Stimulated activated CD8-positive, alpha-beta memory T cell treated with anti-CD3 and anti-CD28 coated beads, Interleukin-4, amount 100 ng/mL, for 48 hours (primary cell): ENCODE measurements around the gene BSN.

Experiments used
- DNase-seq: peaks from one replicate; pipeline ENCODE4 v3.0.0-alpha.2; 2020

The BSN gene

DNA sequence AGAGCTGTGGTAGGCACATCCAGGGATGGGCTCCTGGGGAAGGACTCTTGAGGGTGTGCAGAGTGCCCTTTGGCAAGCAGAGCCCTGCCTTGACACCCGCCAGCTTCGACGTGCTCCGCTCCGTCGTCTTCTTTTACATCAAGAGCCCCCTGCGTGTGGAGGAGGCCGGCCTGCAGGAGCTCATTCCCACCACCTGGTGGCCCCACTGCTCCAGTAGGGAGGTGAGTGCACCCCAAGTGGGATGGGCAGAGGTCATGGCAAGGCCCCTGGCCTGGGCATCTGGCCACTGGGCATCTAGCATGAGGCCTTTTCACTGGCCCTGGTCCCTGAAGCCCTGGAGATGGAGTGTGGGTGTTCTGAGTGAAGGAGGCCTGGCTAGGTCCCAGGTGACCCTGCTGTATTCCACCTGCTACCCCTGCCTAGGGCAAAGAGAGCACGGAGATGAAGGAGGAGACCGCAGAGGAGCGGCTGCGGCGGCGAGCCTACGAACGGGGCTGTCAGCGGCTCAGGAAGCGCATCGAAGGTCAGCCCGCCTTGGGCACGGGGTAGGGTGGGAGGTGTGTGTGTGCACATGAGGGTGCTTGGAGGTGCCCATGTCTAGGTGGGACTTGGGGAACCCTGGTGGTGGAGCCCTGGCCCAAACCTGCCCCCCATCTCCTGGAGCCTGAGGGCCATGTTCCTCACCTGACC is 147.3 kb downstream of the BSN start:
- DNase-seq = no peak

DNA sequence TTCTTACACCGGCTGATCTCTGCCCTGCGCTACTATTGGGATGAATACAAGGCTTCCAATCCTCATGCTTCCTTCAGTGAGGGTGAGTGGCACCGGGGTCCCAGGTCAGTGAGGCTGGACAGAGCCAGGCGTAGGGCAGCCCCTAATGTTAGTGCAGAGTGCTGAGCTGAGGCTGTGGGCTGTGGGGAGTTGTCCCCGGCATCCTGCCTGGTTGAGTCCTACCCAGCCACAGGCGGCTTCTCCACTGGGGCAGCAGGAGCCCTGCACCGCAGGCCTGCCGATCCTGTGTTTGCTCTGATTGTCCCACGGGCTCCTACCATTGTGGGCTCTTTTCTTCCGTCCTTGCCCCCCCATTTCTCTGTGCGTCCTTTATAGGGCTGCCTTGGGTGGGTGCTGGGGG is 148.4 kb downstream of the BSN start:
- DNase-seq = no peak

DNA sequence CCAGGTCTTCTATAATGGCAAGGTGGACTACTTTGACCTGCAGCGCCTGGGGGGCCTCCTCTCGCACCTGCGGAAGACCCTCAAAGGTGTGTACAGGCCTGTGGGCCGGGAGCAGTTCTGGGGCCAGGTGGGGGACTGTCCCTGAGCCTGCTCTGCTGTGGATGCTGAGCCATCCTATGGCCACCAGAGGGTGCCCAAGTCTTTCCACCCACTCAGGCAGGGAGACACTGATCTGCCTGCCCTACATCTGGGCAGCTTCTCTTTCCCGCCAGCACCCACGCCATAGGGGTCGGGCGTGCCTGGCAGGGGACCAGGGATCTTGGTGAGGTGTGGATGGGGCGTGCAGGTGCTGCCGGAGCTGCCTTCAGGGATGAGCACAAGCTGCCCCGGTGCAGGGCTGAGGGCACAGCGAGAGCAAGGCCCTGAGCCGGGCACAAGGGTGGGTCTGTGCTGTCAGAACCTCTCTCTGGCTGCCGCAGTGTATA is 149.2 kb downstream of the BSN start:
- DNase-seq = peak; percentile 69

DNA sequence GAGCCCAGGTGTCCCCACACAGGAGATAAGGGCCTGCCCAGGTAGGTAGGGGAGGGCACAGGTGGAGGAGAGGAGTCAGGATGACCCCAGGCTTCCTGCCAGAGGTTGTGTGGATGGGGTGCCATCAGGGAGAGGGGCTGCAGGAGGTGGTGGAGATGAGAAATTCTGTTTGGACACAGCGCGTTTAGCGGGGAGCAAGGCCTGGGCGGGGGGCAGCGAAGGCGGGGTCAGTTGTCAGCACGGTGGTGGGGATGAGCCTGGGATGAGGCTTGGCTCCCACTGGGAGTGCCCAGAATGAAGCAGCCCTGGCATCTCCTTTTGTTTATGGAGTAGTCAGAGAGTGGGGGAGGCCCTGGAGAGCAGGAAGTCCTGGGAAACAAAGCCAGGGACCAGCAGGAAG is 149.7 kb downstream of the BSN start:
- DNase-seq = no peak

DNA sequence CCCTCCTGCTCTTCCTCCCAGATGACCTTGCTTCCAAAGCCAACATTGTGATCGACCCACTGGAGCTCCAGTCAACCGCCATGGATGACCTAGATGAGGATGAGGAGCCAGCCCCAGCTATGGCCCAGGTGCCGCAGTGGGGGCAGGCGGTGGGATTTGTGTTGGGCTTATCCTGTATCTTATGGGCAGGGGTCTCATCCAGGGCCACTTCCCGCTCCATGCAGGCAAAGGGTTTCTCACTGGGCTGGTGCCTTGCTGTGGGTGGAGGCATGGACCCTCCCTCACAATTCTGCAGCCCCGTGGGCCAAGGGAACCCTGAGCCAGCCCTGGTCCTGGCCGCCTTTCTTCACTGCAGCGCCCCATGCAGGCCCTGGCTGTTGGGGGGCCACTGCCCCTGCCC is 150.4 kb downstream of the BSN start:
- DNase-seq = no peak

DNA sequence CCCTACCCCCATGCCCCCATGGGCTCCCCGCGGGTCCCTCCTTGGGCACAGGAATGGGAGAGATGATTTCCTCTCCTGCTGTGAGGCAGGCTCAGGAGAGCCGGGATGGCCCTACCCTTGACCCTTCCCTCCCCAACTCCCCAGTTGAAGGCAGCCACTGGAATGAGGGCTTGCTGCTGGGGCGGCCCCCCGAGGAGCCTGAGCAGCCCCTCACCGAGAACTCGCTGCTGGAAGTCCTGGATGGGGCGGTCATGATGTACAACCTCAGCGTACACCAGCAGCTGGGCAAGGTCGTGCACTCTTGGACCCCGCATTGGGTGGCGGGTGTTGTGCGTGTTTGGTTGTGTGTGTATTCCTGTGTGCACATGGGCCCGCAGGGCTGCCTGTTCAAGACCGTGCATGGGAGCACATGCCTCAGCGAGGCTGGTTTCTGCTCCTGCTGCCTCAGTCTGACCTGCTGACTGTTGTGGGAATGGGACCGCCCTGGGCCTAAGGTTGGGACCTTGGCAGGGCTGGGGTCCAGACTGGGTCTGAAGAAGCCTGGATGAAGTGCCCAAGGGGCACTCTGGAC is 151.2 kb downstream of the BSN start:
- no peak for DNase-seq

DNA sequence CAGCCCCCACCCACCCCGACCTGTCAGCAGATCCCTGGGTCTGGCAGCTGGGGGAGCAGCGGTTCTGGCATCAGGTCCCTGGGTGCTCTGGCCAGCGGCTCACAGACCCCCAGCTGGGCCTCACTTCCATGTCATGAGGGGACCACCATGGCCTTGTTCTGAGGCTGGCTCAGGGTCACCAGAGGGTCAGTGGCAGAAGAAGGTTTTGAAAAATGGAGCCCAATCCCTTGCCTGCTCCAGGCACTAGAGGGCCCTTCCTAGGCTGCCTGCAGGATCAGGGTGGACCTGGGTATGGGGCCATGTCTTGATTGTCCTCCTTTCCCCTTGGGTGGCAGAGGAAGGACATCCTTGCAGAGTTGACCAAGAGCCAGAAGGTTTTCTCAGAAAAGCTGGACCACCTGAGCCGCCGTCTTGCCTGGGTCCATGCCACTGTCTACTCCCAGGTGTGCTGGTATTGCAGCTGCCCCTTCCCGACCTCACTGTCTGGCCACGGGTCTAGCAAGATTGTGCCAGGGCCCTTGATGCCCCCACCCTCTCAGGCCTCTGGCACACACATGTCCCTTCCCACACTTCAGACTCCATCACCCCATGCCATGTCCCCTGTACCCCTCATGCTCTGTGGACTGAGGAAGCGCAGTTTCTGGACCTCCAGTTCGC is 152.3 kb downstream of the BSN start:
- DNase-seq = no peak

DNA sequence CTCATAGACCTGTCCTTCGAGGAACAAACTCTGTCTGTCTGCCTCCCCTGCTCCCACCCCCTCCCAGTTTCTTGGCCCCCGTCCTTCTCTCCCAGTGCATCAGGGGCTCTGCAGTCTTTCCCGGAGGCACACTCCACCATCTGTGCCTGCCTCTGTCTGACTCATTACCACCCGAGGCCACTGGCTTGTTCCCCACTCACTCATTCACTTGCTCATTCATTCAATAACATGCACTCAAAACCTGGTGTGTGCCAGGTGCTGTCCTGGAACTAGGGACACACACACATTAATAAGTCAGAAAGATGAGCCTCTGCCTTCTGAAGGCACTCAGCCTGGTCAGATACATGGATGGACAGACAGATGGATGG is 152.8 kb downstream of the BSN start:
- no peak for DNase-seq

DNA sequence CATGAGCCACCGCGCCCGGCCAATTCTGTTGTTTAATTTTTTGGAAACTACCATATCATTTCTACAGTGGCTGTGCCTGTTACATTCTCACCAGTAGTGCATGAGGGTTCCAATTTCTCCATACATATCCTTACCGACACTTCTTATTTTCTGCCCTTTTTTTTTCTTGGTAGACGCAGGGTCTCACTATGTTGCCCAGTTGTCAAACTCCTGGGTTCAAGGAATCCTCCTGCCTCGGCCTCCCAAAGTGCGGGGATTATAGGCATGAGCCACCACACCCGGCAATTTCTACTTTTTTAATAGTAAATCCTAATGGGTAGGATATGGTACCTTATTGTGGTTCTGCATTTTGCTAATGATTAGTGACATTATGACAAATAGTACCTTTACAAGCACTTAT is 155.6 kb downstream of the BSN start:
- DNase-seq = no peak

DNA sequence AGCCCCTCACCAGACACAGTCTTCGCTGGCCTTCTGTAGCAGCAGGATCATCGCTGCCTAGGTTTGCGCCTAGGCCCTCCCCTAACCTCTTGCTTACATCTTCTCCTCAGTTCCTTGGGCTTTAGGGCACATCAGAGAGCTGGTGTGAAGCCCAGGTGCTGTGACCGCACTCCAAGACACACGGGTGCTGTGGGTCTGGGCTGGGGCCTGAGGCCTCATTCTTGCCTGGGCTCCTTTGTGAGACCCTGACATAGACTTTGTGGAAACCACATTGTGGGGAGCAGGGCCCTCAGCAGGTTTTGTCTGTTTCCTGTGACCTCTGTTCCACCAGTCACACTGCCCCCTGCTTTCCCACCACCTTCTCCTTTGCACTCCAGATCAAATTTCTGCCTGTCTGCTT is 157.2 kb downstream of the BSN start:
- no peak for DNase-seq

DNA sequence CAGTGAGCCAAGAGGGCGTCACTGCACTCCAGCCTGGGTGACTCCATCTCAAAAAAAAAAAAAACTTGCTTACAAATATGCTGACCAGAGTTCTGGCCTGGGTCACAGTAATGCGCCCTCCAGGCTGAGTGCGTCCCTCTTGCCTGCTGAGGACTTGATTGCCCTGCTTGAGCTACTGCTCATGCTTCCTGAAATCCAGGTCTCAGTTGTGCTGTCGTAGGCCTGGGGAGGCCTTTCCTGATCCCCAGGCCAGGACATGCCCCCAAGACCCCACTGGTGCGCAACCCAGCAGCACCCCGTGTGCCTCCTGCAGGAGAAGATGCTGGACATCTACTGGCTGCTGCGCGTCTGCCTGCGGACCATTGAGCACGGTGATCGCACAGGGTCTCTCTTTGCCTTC is 157.9 kb downstream of the BSN start:
- no peak for DNase-seq

DNA sequence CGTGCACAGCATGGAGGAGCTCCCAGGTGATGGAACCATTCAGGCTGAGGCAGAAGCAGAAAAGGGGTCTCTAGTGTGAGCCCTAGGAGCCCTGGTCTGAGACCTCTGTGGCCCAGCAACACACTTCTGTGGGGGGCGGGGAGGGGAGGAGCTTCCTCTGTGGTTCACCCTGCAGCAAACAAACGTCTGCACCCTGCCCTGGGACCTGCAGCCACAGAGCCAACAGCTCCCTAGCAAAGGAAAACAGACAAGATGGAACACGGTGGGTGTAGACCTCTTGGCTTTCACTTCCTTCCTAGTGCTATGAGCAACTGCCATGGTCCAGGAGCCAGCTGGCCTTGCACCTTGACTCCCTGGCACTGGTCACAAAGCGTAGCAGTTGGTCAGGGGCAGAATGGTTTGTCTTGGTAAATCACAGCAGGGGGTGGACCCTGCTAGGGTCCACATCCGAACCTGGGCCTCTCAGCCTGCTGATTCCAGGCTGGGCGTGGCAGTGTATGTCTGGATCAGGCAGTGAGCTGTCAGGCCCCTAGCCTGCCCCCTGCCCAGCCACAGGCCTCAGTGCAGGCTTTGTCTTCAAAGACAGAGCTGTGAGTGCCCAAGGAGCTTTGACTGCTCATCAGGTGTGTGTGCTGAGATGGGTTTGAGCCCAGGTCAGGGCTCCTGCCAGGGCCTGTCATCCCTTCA is 158.5 kb downstream of the BSN start:
- no peak for DNase-seq

DNA sequence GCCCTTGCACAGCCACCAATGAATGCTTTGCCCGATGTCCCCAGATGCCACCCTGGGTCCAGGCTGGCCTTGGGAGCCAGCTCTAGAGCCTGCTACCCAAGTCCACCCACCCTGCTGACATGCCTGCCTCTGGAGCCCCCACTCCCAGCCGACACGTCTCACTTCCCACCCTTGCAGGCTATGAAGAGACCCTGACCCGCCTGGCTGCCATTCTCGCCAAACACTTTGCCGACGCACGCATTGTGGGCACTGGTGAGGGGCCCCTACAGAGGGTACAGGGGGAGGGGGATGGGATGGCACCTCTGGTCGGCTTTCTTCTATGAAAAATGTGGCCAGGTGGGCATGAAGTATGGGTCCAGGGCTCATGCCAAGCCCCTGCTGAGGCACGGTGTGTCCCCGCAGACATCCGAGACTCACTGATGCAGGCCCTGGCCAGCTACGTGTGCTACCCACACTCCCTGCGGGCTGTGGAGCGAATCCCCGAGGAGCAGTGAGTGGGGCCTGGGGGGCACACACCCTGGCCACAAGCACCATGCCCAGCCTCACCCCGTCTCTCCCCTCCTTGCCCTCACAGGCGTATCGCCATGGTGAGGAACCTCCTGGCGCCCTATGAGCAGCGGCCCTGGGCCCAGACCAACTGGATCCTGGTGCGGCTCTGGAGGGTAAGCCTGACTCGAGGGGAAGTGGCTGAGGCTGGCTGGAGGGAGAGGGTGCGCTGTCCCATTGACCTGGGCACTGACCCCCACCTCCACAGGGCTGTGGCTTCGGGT is 159.2 kb downstream of the BSN start:
- DNase-seq = no peak

DNA sequence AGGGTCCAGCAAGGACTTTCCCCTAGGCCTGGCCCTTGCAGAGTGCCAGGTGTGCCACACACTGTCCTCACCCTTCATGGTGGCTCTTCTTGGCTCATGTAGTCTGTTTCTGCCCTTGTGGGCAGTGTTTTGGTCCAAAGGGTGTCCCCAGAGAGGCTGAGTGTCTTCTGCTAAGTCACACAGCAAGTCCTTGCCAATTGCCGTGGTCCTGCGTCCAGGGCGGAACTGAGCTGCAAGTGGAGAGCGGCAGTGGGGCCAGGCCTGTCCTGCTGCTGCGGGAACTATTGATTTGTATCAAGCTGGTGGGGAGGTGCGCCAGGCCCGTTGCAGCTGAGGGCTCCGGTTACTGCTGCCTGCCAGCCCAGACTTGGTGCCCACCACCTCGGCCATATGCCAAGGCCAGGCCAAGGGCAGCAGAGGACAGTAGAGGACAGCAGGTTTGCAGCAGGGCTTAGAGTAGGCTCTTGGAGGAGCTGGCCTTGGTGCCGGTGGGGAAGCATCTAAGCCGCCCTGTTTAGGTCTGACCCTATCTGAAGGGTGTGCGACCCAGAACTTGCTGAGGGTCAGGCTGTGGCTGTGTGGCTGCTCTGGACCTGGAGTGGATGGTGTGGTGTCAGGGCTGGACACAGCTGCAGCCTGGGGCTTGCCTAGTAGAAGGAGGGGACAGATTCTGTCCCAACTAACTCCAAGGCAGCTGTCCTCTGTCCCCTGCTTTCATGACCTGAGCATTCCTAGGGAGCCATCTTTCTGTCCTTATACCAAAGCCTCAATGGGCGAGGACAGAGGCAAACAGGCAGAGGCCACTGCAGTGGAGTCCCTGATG is 160.7 kb downstream of the BSN start:
- no peak for DNase-seq

DNA sequence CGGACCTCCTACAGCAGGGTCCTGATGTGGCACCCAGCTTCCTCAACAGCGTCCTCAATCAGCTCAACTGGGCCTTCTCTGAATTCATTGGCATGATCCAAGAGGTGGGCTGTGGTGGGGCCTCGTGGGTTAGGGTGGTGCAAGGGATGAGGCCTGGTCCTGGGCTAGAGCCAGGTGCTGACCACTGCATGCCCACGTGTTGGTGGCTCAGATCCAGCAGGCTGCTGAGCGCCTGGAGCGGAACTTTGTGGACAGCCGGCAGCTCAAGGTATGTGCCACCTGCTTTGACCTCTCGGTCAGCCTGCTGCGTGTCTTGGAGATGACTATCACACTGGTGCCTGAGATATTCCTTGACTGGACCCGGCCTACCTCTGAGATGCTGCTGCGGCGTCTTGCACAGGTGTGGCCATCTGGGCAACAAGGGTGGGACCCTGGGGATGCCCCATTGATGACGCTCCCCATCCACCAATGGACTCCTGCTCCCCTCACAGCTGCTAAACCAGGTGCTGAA is 161.4 kb downstream of the BSN start:
- no peak for DNase-seq

DNA sequence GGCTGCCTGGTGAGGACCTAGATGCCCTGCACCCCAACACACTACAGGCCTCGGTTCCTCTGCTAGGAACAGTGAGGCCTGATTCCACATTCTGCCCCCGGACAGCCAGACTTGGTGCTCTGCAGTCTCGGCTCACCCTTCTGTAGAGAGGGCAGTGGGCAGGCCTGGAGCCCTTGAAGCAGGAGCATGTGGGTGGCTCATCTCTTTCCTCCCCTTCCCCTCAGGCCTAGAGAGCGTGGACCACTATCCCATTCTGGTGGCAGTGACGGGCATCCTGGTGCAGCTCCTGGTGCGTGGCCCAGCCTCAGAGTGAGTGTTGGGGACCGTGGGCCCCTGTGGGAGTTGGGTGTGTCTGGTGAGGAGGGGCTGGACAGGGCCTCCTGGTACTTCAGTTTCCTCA is 161.9 kb downstream of the BSN start:
- DNase-seq = no peak

DNA sequence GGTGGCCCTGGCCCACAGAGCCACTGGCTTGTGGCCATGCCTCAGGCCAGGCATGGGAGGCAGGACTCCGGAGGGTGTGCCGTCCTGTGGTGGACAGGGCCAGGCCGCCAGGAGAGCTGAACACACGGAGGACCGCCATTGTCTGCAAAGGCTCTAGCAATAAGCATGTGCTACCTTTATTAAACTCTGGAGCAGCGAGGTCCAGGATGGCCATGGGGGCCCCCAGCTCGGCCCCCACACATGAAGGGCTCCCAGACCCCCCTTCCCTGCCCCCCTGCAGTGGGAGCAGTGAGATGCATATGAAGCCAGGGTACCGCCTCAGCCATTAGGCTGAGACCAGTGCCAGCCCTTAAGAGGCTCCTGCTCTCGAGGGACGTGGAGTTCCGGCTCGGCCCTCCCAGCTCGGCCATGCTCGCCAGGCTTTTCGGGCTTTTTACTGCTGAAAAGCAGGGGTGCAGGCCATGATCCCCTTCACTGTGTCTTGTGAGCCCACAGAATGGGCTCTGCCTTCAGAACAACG is 162.5 kb downstream of the BSN start:
- no peak for DNase-seq

DNA sequence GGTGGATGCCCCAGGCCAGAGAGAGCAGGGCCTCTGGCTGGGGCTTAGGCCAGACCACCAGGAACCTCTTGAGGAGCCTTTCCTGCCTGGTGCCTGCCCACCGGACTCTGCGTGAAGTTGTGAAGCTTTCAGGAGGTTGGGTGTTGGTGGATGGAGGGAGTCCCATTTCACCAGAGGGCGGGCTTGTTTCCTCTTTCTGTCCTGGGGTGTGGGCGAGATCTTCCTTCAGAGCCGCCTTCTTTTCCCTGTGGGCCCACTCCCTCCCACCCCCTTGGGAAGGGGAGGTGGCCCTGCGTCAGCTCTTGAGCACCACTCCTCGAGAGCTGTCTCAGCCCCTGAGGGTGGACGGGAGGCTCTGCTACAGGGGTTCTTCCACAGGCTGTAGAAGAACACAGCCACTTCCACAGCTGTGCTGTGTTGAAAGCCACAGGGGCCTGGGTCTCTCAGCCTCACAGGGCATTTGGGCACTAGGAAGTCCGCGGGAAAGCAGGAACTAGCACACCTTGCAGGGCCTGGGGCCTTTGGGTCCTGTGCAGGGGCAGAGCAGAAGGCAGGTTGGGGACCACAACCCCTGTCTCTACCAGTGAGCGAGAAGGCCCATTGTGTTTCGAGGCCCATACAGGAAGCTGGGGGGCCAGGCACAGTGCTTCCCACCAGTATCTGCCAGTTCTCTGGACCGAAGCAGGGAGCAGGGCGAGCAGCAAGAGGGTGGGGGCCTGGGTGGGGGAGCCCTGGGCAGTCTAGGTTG is 163.1 kb downstream of the BSN start:
- no peak for DNase-seq

DNA sequence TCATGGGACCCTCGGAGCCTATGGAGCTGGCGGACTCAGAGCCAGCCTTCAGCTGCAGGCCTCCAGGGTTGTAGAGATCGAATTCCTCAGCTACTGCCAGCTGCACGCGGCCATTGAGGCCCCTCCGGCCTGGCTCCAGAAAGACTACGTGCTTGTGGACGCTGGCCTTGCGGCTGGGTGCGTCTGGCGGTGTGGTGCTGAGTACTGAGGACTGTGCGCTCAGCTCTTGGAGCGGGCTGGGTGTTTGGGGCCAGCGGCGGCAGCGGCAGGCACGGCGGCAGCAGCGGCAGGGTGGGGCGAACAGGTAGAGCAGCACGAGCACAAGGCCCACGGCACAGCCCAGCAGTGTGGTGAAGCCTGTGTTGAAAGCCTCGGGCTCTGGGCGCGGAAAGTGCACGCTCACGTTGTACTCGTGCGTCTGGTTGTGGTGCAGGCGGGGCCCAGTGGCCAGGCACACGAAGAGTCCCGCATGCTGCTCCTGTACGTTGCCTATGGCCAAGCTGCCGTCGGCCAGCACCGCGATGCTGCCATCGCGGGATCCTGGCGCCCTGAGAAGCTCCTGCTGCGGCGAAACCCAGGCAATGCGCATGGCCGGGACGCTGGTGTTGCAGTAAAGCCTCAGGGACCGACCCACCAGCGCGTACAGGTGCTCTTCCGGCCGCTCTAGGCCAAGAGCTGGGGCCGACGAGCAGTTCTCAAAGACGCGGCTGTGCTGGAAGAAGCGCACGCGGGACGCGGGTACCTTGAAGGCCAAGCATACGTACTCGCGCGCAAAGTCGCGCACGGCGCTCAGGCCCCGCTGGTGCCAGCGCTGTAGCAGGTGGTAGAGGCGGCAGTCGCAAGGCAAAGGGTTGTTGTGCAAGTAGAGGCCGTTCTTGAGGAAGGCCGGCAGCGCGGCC is 163.9 kb downstream of the BSN start:
- no peak for DNase-seq

DNA sequence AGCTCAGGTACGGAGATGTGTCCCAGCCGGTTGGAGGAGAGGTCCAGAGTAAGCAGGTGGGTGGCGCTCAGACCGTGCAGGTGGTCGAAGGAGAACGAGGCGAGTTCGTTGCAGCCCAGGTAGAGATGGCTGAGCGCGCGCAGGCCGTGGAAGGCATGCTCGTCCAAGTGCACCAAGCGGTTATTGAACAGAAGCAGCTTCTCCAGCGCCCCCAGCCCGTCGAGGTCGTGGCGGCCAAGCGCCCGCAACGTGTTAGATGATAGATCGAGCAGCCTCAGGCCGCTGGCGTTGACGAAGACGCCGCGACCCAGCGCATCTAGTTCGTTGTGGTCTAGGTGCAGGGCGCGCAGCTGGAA is 164.6 kb downstream of the BSN start:
- peak; percentile 46 for DNase-seq
